Erythroblast (primary cell): Measurements from ENCODE around the gene JMJD4.
"Not testable (repeated sequence)": the region's sequence is repeated elsewhere in the genome, so short reads cannot be mapped to it uniquely, and the experiment has no call there.

Source experiments
- DNase-seq, 2 experiments: peaks; one replicate each; lab custom pipeline; 2025; lab: John Stamatoyannopoulos, UW
- GATA1 ChIP-seq: IDR thresholded peaks from 2 replicates; pipeline ENCODE4 v1.6.1; 2011; ENCODE audit warnings: low read depth, mild to moderate bottlenecking, control low read depth, low read length, moderate library complexity
- POLR2A ChIP-seq: IDR thresholded peaks from 2 replicates; pipeline ENCODE4 v1.6.1; 2011; ENCODE audit warnings: mild to moderate bottlenecking, low read length

The JMJD4 gene

GRCh38 chr1:227726924-227727599, 8.0 kb downstream of the JMJD4 start:
- no peak for DNase-seq

GRCh38 chr1:227726318-227726717, 8.8 kb downstream of the JMJD4 start:
- TF ChIP-seq GATA1 (no peak), POLR2A (no peak)
- no peak for DNase-seq

More at GRCh38 chr1:227726924-227727599, 8.0 kb downstream of the JMJD4 start:
- TF ChIP-seq POLR2A = no peak
- TF ChIP-seq GATA1 = no peak

- DNase-seq = no peak
- no peak for TF ChIP-seq POLR2A
- no peak for TF ChIP-seq GATA1
Measured at GRCh38 chr1:227725046-227725445, 10.1 kb downstream of the JMJD4 start.

- TF ChIP-seq GATA1 = no peak
- no peak for TF ChIP-seq POLR2A
- no peak for DNase-seq
Measured at GRCh38 chr1:227723474-227723873, 11.6 kb downstream of the JMJD4 start.

GRCh38 chr1:227718932-227719331, 16.2 kb downstream of the JMJD4 start:
- DNase-seq = no peak
- TF ChIP-seq POLR2A (no peak), GATA1 (no peak)

- no peak for TF ChIP-seq GATA1
- TF ChIP-seq POLR2A = no peak
Measured at GRCh38 chr1:227712648-227713047, 22.5 kb downstream of the JMJD4 start.

GRCh38 chr1:227710474-227710873, 24.6 kb downstream of the JMJD4 start:
- not testable (repeated sequence) for DNase-seq

More at GRCh38 chr1:227712648-227713047, 22.5 kb downstream of the JMJD4 start:
- DNase-seq = no peak

- TF ChIP-seq POLR2A (no peak), GATA1 (no peak)
- DNase-seq = no peak
Measured at GRCh38 chr1:227709451-227709850, 25.7 kb downstream of the JMJD4 start.

GRCh38 chr1:227707846-227708245, 27.3 kb downstream of the JMJD4 start:
- DNase-seq = no peak
- TF ChIP-seq GATA1 (no peak), POLR2A (no peak)

- not testable (repeated sequence) for DNase-seq
Measured at GRCh38 chr1:227701631-227702030, 33.5 kb downstream of the JMJD4 start.

- no peak for TF ChIP-seq GATA1
- TF ChIP-seq POLR2A = no peak
- no peak for DNase-seq
Measured at GRCh38 chr1:227697321-227697864, 37.7 kb downstream of the JMJD4 start.

GRCh38 chr1:227685807-227686206, 49.3 kb downstream of the JMJD4 start:
- no peak for TF ChIP-seq POLR2A
- TF ChIP-seq GATA1 = no peak
- no peak for DNase-seq
